ENCODE results near the gene ARGLU1.

ARGLU1 gene

DNA sequence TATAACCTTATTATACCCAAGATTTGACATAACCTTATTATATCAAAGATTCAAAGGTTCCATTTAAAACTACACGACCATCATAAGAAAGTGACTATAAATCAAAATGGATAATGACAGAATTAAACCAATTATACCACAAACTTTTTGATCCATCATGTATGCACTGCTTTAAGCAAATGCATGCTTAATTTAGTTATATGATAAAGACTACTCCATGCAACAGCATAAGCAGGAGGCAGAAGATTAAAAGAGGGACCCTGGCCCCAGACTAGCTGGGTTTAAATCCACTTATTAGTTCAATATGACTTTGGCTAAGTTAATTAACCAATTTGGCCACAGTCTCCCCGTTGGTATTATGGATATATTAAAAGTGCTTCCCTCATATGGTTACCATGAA lies 43.8 kb downstream of the ARGLU1 start:
- DNase-seq (ENCODE audit: low spot score), result no peak

- no peak for DNase-seq (ENCODE audit: low spot score)
Measured at GRCh38 chr13:106523576-106523975, 44.4 kb downstream of the ARGLU1 start.

DNA sequence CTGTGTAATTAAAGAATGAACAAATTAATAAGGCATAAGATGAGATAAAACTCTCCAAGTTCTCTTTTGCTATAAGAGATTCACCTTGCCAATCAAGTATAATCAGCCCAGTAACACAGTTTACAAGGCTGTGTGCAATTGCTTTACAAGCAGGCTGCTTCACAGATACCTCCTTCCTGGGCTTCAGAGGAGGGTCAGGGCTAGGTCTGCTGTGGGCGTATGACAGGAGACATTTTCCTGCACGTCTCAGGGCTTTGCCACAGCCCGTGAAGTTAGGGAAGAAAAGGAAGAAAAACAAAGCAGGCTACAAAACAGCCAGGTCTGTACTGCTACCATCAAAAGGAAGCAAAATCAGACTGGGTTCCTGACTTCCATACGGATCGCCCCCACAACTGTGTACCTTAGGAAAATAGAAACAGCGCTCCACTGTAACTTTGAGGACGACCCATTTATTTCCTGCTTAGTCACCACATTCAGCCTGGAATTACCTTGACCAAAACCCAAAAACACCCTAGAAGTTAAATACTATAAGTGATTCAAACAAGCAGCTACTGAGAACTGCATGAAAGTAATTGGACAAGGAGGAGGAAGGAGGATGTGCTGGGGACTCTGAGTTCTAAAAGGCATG lies 44.9 kb downstream of the ARGLU1 start:
- DNase-seq (ENCODE audit: low spot score), result no peak

- no peak for DNase-seq (ENCODE audit: low spot score)
Measured at GRCh38 chr13:106522112-106522705, 45.7 kb downstream of the ARGLU1 start.

DNA sequence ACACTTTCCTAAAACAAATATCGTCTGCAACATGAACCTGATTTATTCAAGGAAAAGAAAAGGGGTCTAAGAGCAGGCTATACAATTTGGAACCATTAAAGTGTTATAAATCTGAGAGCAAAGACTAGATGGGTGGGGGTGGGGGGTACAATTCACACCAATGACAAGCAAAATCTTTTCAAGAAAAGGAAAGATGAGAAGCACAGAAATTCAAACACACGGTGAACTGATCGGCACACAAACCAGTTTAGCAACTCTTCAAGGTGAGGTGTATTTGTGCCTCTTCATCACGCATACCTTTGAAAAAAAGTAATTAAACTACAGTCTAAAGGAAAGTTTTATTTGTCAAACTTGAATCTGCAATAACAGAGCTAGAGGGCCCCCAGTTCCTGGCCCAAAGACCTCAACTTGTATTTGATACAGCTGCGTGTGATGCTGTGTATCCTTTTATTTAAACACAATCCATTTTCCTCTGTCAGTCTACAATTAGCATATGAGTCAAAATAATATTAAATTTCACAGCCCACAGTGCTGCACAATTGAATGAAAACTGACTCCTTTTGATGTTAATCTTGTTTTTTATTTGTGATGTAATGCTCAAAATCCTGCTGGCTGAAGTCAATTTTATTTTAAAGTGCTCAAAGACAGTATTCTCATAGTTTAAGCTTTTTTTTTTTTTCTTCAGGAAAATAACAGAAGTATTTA lies 46.7 kb downstream of the ARGLU1 start:
- no peak for DNase-seq (ENCODE audit: low spot score)

GRCh38 chr13:106520251-106521054 lies 47.5 kb downstream of the ARGLU1 start:
- DNase-seq (ENCODE audit: low spot score), result no peak

DNA sequence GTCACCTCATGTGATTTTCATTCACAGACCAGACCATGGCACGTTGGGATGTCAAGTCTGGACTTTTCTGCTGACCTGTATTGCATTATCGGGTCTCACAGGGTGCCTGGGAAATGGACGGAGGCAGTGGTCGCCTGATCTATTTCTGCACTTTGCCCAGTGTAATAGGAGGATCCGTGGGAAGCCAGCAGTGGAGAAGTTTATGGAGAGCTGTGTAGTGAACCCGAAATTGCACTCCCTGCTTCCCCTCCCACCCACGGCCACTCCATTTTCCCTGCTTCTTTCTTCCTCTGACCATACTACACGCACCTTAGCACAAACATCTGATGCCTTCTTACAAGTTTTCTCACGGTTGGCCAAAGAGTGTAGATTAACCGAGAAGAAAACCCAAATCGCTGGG lies 49.4 kb downstream of the ARGLU1 start:
- DNase-seq (ENCODE audit: low spot score), result no peak

DNA sequence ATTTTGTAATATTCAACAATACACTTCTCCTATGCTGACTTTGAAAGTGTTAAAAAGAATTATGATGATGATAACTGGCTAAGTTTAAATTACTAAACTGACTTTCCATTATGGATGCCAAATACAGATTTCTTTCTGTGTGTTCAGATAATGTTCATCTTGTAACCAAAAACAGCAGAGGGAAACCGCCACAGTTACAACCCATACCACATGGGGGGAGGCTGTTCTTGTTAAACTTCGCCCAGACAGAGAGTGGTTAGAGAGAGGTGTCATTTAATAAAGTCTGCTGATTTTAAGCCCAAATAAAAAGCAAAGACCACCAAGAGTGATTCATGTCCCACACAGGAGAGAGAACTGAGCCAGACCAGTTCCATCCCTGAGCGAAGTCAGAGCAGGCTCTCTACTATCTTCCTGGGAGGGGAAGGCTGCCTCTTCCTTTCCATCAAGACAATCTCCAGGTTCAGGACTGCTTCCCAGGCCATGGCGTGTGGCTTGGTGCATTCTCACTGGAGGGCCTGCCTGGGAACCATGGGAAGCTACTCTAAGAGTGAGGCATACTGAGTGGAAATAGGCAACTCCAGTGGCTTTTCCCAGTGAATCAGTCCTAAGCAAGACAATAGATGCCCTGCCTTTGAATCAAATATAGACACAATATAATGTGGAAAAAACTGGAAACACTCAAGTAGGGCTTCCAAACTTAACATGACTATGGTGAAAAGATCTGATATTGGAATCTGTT lies 50.7 kb downstream of the ARGLU1 start:
- no peak for DNase-seq (ENCODE audit: low spot score)

DNA sequence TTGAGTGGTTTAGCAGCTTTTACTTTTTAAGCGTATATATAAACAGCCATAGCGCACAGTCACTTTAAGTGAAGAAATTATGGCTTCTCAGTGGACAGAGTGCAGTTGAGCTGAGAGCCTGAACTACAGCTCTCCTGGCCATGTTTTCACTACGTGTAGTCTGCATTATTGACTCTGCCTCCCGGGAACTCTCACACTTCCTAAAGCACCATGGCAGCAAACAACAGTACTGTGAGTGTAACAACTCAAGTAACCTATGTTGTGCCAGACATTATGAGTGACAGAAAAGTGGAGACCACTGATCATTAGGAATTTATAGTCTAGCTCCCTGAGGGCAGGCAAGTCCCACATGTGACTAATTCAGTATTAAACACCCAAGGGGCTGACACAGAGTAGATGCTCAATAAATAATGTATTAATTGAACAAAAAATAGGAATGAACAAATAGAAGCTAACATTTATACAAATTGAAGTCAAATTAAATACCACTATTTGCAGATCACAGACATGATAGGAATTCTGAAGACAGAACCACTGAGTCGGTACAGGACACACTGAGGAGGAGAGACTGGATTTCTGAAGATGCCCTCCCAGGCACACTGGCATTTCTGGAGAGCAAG lies 52.2 kb downstream of the ARGLU1 start:
- no peak for DNase-seq (ENCODE audit: low spot score)

GRCh38 chr13:106514928-106515634 lies 52.9 kb downstream of the ARGLU1 start:
- no peak for DNase-seq (ENCODE audit: low spot score)

DNA sequence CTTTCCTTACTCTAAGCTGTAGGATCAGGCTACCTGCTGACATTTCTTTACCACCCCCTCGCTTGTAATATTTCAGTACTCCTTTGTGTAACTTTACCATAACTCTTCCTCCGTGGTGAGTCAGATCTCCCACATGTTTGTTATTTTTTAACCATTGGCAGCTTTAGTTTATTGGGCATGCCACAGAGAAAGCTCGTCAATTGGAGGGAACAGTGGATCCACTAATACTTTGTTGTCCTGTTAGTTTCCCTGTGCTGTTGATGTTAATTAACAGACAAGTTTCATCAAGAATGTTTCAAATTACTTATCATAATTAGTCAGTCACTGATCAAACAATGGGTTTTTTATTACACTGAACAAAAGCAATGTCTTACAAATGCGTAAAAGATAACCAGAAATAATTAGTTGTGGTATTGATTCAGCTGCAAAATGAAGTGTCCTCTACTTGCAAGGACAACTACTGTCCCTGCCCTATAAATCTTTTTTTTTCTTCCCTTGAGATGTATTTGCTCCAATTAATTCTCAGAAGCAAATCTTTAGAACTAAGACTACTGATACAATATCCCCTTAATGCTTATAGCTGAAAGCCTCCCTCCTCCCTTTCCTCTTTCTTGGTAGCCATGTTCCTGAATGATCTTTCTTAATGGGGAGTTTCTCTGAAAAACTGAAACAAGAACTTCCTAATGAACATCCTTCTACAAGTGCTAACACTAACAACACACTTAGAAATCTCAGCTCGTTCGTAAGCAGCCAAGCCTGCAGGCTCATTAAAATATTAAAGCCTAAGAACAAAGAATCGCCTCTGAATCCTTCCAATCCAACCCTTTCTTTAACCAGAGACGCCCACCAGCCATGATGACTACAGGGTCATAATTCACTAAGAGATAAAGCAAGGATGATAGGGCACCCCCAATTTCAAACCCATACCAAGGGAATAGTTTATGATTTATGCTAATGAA lies 54.6 kb downstream of the ARGLU1 start:
- DNase-seq (ENCODE audit: low spot score), result no peak

DNA sequence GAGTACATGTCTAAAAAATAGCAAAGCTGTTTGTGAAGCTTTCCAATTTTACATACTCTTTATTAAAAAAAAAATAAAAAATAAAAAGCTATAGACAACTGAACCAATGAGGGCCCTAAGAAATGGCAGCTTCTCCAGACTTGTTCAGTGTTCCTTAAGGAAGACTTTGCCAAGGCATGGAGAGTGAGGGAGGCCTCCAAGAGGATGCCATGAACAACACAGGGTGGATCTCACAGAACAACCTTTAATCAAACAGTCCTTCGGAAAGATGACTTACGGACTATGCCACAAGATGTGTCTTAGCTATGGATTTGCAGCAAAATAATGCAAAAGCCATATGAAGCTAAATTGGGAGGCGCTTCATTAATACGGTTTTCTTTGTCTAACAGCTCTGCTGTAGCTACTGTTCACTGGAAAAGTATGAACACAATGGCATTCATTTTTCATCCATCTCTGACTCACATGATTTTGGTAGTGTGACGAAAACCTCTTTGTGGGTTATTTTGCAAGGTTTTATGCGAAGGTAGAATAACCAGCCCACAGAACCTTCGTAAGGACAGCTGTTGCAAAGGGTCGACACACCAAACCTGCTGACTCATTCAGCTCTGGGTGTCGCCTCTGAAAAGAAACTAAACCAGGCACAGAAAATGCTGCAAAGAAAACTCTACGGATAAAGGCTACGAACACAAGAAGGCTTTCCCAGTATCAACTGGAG lies 60.2 kb downstream of the ARGLU1 start:
- DNase-seq (ENCODE audit: low spot score), result no peak

DNA sequence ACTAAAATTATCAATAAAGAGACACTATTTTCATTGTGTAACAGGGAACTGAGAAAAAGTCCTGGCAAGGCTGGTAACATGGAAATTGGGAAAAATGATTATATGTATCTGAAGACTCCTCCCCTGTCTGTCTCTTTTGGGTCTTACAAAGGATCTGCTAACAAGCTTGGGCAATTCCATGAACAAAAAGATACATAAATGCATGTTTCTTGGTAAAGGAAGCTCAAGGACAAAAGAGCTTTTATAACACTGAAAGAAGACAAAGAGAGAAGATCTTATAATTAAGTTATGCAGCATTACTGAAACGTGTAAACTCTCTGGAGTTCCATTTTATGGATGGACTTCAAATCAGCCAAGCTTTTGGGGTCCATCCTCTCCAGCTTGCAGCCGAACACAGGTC lies 61.7 kb downstream of the ARGLU1 start:
- no peak for DNase-seq (ENCODE audit: low spot score)

- DNase-seq (ENCODE audit: low spot score), result no peak
Measured at GRCh38 chr13:106505732-106506131, 62.2 kb downstream of the ARGLU1 start.

DNA sequence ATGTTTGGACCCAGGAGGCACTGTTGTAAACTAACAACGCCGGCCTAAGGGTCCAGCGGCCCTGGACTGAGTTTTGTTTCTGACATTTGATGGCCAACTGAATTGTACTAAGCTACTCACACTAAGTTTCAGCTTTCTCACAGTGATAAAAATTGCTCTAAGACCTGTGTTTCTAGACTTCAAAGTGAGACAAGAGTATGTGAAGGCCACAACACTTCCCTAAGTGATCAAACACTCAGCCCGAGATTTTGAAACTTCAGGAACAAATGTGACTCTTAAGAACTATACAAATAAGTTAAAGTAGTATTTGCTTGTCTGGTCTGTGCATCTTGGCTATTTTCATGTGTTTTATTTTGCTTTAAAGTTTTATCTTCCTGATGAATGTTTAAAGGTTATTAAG lies 62.6 kb downstream of the ARGLU1 start:
- no peak for DNase-seq (ENCODE audit: low spot score)

DNA sequence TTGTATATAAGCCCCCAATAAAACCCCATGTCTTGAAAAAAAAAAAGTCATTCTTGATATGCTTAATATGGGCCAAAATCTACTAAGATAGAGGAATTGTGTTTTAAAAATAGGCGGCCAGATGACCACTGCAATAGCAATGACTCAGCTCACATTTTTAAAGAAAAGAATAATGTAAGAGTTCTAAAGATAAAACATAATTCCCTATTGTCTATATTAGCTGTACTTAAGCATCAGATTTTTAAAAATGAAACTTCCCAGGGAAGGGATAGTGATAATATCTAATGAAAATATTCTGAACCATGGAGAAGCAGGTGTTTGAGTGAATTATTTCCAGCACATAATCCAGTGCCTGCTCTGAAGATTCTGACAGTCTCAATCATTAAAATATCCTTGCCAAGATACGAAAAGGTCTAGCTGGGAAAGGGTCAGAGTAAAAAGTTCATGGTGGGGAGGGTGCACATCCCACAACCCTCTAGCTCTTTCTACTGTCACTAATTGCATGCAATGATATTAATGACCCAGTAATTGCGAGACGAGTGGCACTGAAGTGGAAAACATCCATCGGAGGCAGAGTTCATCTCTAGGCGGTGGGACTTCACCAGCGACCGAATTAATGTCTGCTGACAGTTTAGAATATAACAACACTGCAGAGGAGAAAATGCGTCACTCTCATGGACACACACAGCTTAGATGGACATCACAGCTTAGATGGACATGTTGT lies 64.0 kb downstream of the ARGLU1 start:
- no peak for DNase-seq (ENCODE audit: low spot score)

DNA sequence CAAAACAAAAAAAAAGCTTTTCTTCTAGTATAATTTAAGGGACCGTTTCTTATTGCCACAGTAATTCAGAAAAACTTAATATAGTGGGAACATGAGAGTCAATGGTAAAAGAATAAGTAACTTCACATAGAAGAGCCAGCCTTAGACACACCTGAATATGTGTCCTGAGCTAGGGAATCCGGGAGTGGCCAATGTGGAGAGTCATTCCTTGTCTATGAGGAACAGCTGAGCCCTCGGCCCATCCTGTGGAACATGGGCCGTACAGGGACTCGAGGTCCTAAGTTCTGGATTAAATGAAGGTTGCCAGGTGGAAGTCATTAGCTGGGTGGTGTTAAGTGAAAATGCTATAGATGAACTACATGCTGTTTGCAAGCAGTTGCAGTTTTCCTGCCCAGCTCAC lies 64.7 kb downstream of the ARGLU1 start:
- DNase-seq (ENCODE audit: low spot score), result no peak

DNA sequence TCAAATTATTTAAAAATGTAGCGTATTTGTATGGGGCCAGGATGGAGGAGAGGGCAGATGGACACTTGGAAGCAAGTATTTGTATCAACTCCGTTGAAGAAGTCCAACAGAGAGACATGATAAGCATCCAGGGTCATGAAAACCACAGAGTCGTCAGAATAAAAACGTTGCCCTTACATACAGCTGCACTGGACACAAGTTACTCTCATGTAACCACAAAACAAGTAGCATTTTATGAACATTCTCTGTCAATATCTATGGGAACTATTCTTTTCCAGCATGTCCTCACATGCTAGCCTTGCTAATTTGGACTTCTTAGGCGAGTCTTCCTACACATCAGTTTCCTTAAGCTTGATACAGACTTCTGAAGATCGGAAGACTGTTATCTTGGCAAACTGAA lies 67.5 kb downstream of the ARGLU1 start:
- DNase-seq (ENCODE audit: low spot score), result no peak
